Activated CD8-positive, alpha-beta T cell treated with anti-CD3 and anti-CD28 coated beads for 36 hours (primary cell): Measurements from ENCODE around the gene RPH3AL. TPM values are rescaled to one million over a fixed set of nuclear protein-coding genes. Genes with fewer than 3 reads are reported as not detected.

Experiments used
- ATAC-seq: fragments of 200-7000 bp; cut with Tn5 transposase; one replicate; pipeline ENCODE4 v1.10.0; 2021; ENCODE audit warnings: mild to moderate bottlenecking, moderate library complexity
- CTCF ChIA-PET: fragments of 350-600 bp; sonication (Branson Sonifier 250); formaldehyde crosslinking; loops from one replicate; lab custom pipeline; 2021; ENCODE audit warnings: antibody characterized with exemption; lab: Charles Lee
- POLR2A ChIA-PET: fragments of 350-600 bp; sonication (Branson Sonifier 250); formaldehyde crosslinking; loops from one replicate; lab custom pipeline; 2021; ENCODE audit warnings: antibody characterized with exemption; lab: Charles Lee
- DNase-seq: peaks from one replicate; pipeline ENCODE4 v3.0.0-alpha.2; 2020
- H3K27ac Mint-ChIP-seq: one replicate; pipeline ENCODE4 v1.8.0; 2021; ENCODE audit warnings: mild to moderate bottlenecking, mixed read lengths
- H3K27me3 Mint-ChIP-seq: one replicate; pipeline ENCODE4 v1.8.0; 2021; ENCODE audit warnings: mixed read lengths
- H3K36me3 Mint-ChIP-seq: one replicate; pipeline ENCODE4 v1.8.0; 2021; ENCODE audit warnings: low read depth, mixed read lengths
- H3K4me1 Mint-ChIP-seq: one replicate; pipeline ENCODE4 v1.8.0; 2021; ENCODE audit warnings: low read depth, mixed read lengths
- H3K4me3 Mint-ChIP-seq: one replicate; pipeline ENCODE4 v1.8.0; 2021; ENCODE audit warnings: mild to moderate bottlenecking, moderate library complexity, mixed read lengths
- H3K9me3 Mint-ChIP-seq: one replicate; pipeline ENCODE4 v1.8.0; 2021; ENCODE audit warnings: mixed read lengths
- CTCF ChIP-seq: fragments of 200-600 bp; IDR thresholded peaks from one replicate; pipeline ENCODE4 v1.8.0; 2022; ENCODE audit warnings: antibody characterized with exemption, mild to moderate bottlenecking
- intact Hi-C: fragments of 100-400 bp; cut with micrococcal nuclease; formaldehyde crosslinking; loops from one replicate; pipeline ENCODE4 v1.10.0; 2022
- total RNA-seq, 2 experiments: library from RNA; stranded (reverse); gene quantifications; one replicate each; pipeline ENCODE4 v1.2.3, GENCODE V29; 2021

RPH3AL gene
- total RNA-seq: 1 to 10 TPM in 1 of 2 experiments, under 1 TPM in 1; 0.72 to 1.1 TPM

- intact Hi-C loops: no loop called here
- ATAC-seq (no peak), DNase-seq (no peak)
- H3K4me1 Mint-ChIP-seq: peaks cover 2% of the 10 kb centered on the region
- ChIA-PET POLR2A (no interaction called here), CTCF (no interaction called here)
- H3K27ac Mint-ChIP-seq: no peak within 1 kb of the TSS
- no peak for TF ChIP-seq CTCF
- H3K4me3 Mint-ChIP-seq: no peak within 1 kb of the TSS
- H3K27me3 Mint-ChIP-seq: no peaks in the 10 kb centered on the region
- H3K36me3 Mint-ChIP-seq: peaks cover 2% of the 10 kb centered on the region
- peaks cover 5% of the 10 kb centered on the region for H3K9me3 Mint-ChIP-seq
Measured at GRCh38 chr17:352421-353212, at the start of gene RPH3AL. RPH3AL (minus strand) TSS chr17:352807; CDS start chr17:327543, 25,264 bp downstream.

GRCh38 chr17:400257-400656 is 47.6 kb upstream of the RPH3AL start:
- Mint-ChIP-seq H3K36me3 (no peaks in the 10 kb centered on the region), H3K27me3 (no peaks in the 10 kb centered on the region), H3K9me3 (no peaks in the 10 kb centered on the region), H3K4me3 (no peak overlapping the region), H3K27ac (no peak overlapping the region), H3K4me1 (no peaks in the 10 kb centered on the region)
- intact Hi-C loops: no loop called here
- no peak for TF ChIP-seq CTCF
- ChIA-PET POLR2A (no interaction called here), CTCF (no interaction called here)
- ATAC-seq: no peak
- no peak for DNase-seq

GRCh38 chr17:396788-397187 is 44.2 kb upstream of the RPH3AL start:
- ATAC-seq (no peak), DNase-seq (no peak)
- intact Hi-C loops: no loop called here
- Mint-ChIP-seq H3K27ac (no peak overlapping the region), H3K4me3 (no peak overlapping the region), H3K9me3 (no peaks in the 10 kb centered on the region), H3K27me3 (no peaks in the 10 kb centered on the region), H3K36me3 (no peaks in the 10 kb centered on the region), H3K4me1 (no peaks in the 10 kb centered on the region)
- TF ChIP-seq CTCF: no peak
- ChIA-PET CTCF (no interaction called here), POLR2A (no interaction called here)

- Mint-ChIP-seq H3K9me3 (no peaks in the 10 kb centered on the region), H3K4me1 (no peaks in the 10 kb centered on the region)
- TF ChIP-seq CTCF: no peak
Measured at GRCh38 chr17:395974-396373, 43.4 kb upstream of the RPH3AL start.

GRCh38 chr17:395179-395578 is 42.6 kb upstream of the RPH3AL start:
- Mint-ChIP-seq H3K27ac (no peak overlapping the region), H3K9me3 (no peaks in the 10 kb centered on the region), H3K36me3 (no peaks in the 10 kb centered on the region), H3K4me3 (no peak overlapping the region), H3K27me3 (no peaks in the 10 kb centered on the region), H3K4me1 (no peaks in the 10 kb centered on the region)
- no peak for DNase-seq
- ATAC-seq: no peak
- TF ChIP-seq CTCF: no peak
- intact Hi-C loops: no loop called here
- ChIA-PET CTCF (interaction anchor here (0.8 to 1.2 kb wide), 2 partner anchors 17 to 305 kb away, joined by 3 to 4 read pairs; no protein-coding TSS in a partner anchor), POLR2A (no interaction called here)

More at GRCh38 chr17:395974-396373, 43.4 kb upstream of the RPH3AL start:
- no peak overlapping the region for H3K27ac Mint-ChIP-seq
- POLR2A ChIA-PET: no interaction called here
- no peak overlapping the region for H3K4me3 Mint-ChIP-seq
- CTCF ChIA-PET: interaction anchor here (1.2 kb wide), 1 partner anchor 16 kb away, joined by 3 read pairs; no protein-coding TSS in a partner anchor
- no peak for DNase-seq
- H3K27me3 Mint-ChIP-seq: no peaks in the 10 kb centered on the region
- intact Hi-C loops: no loop called here
- no peak for ATAC-seq
- no peaks in the 10 kb centered on the region for H3K36me3 Mint-ChIP-seq
